HG03175 (cell line): ENCODE results near the gene TCAF1.

Experiments
- ATAC-seq: cut with Tn5 transposase; IDR thresholded peaks from one replicate; pipeline ENCODE4 v1.9.1; 2021; ENCODE audit warnings: mild to moderate bottlenecking, moderate library complexity; ENCODE audit not compliant: unreplicated experiment

TCAF1 gene

GRCh38 chr7:143901668-143902331 is at the start of gene TCAF1:
TSS of gene TCAF1 (minus strand) at chr7:143902176. CDS start at chr7:143876608, 25,568 bp downstream.
- peak; percentile 90 for ATAC-seq

GRCh38 chr7:143948733-143949132 is 46.8 kb upstream of the TCAF1 start:
- no peak for ATAC-seq

- ATAC-seq, result no peak
Measured at GRCh38 chr7:143947111-143947510, 45.1 kb upstream of the TCAF1 start.

GRCh38 chr7:143945423-143945822 is 43.4 kb upstream of the TCAF1 start:
- no peak for ATAC-seq

- ATAC-seq, result no peak
Measured at GRCh38 chr7:143938379-143939243, 36.6 kb upstream of the TCAF1 start.

GRCh38 chr7:143936087-143937009 is 34.4 kb upstream of the TCAF1 start:
- ATAC-seq, result no peak

GRCh38 chr7:143934526-143935325 is 32.8 kb upstream of the TCAF1 start, which contains the start of gene OR2F2:
TSS of gene OR2F2 (plus strand) at chr7:143935233. CDS start at chr7:143935233, 0 bp downstream.
- no peak for ATAC-seq

GRCh38 chr7:143931739-143932138 is 29.8 kb upstream of the TCAF1 start:
- no peak for ATAC-seq

- ATAC-seq, result no peak
Measured at GRCh38 chr7:143929224-143929920, 27.4 kb upstream of the TCAF1 start.

GRCh38 chr7:143924851-143925250 is 22.9 kb upstream of the TCAF1 start:
- ATAC-seq, result no peak

- no peak for ATAC-seq
Measured at GRCh38 chr7:143914938-143915652, 13.1 kb upstream of the TCAF1 start.

GRCh38 chr7:143913945-143914615 is 12.1 kb upstream of the TCAF1 start:
- no peak for ATAC-seq

- no peak for ATAC-seq
Measured at GRCh38 chr7:143910473-143911248, 8.7 kb upstream of the TCAF1 start.

- ATAC-seq, result no peak
Measured at GRCh38 chr7:143909863-143910262, 7.9 kb upstream of the TCAF1 start.

- ATAC-seq, result no peak
Measured at GRCh38 chr7:143908120-143908519, 6.1 kb upstream of the TCAF1 start.

GRCh38 chr7:143906895-143907294 is 4.9 kb upstream of the TCAF1 start:
- ATAC-seq, result no peak

GRCh38 chr7:143906151-143906550 is 4.2 kb upstream of the TCAF1 start:
- no peak for ATAC-seq

GRCh38 chr7:143905509-143905908 is 3.5 kb upstream of the TCAF1 start:
- no peak for ATAC-seq
